RCC 7860 (cell line): ENCODE data around the gene PPA2.

Source experiments
- DNase-seq: peaks from one replicate; pipeline ENCODE4 v3.0.0-alpha.2; 2015; ENCODE audit warnings: low spot score
- FAIRE-seq: peaks from 2 replicates; lab custom pipeline; 2012; peaks lifted over from hg19 to GRCh38; lab: Jason Lieb, UNC

The PPA2 gene

GRCh38 chr4:105400901-105401677, 72.8 kb downstream of the PPA2 start:
- DNase-seq (no peak), FAIRE-seq (no peak)

GRCh38 chr4:105399532-105400161, 74.2 kb downstream of the PPA2 start:
- DNase-seq (peak; percentile 67), FAIRE-seq (peak; percentile 86)

DNA sequence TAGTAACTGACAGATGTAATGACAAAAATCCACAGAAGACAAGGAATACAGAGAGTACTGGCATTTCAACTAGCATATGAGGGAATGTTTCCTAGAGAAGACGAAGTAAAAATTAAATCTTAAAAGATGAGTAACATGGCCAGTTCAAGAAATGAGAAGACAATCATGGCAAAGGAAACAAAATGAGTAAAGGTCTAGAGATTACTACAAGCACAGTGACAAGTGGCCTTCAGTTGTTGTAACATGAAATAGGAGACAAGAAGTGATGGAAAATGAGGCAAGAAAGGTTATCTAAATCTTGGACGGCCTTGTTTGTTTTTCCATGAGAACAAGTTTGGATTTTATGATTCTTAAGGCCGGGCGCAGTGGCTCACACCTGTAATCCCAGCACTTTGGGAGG, 81.0 kb downstream of the PPA2 start:
- no peak for FAIRE-seq
- DNase-seq = no peak

DNA sequence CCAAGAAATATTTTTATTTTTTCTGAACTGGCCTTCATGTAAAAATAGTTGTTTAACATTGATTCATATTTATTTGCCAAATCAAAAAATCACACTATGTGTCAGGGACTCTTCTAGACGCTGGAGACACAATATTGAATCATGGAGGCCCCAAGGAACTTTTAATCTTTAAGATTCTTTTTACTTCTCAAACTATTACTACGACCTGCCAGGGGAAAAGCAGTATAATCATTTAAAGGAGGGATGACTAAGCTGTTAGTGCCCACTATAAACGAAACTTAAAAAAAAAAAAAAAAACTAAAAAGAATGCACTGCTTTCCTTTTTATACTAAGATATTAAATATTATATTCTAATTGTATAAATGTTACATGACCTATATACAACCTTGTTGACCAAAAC, 84.7 kb downstream of the PPA2 start:
- FAIRE-seq = no peak
- DNase-seq = no peak

GRCh38 chr4:105387466-105387865, 86.4 kb downstream of the PPA2 start:
- FAIRE-seq = no peak
- DNase-seq = no peak

DNA sequence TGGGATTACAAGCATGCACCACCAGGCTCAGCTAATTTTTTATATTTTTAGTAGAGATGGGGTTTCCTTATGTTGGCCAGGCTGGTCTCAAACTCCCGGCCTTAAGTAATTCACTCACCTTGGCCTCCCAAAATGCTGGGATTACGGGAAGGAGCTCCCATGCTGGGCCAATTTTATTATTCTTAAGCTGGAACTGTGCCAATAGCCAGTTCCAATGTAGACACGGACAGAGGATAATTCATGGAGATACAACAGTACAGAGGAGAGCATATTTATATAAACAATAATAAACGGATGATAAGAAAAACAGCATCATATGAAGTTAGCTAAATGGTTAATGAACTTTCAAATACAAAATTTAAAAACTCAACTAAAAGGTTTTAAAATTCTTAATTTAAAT, 87.8 kb downstream of the PPA2 start:
- FAIRE-seq (no peak), DNase-seq (no peak)

DNA sequence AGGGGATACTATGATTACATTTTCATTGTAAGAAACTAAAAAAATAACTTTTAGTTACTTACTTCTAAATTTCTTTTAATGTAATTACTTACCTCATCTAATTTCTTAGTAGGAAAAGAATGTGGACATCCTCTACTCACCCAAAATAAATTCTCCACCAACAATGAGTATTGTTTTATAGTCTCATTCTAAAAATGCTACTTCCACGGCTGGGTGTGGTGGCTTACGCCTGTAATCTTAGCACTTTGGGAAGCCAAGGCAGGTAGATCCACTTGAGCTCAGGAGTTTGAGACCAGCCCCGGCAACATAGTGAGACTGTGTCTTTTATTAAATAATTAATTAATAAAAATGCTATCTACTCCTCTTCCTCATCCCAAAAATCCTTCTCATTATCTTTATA, 99.8 kb downstream of the PPA2 start:
- FAIRE-seq (no peak), DNase-seq (no peak)

- FAIRE-seq (no peak), DNase-seq (no peak)
These were observed 100.5 kb downstream of the PPA2 start for GRCh38 chr4:105373324-105373723.

DNA sequence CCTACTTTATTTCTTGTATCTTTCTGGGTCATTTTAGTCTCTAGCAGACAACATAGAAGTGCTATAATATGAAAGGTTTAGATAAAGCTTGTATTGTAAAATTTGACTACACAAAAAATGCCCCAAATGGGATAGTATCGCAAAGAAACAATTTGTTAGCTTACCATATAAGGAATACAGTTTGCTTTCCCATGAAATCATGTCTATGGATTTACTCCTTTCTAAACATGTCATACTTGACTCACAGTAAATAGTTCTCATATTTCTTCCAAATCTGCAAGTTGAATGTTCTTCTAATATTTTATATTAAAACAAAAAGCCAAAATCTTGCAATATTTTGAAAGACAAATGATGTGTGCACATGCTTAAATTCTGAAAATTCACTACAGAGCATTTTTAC, 103.9 kb downstream of the PPA2 start:
- FAIRE-seq = no peak
- DNase-seq = no peak

GRCh38 chr4:105361053-105361452, 112.8 kb downstream of the PPA2 start:
- no peak for DNase-seq
- FAIRE-seq = no peak

GRCh38 chr4:105357258-105357980, 116.4 kb downstream of the PPA2 start:
- DNase-seq (no peak), FAIRE-seq (no peak)

DNA sequence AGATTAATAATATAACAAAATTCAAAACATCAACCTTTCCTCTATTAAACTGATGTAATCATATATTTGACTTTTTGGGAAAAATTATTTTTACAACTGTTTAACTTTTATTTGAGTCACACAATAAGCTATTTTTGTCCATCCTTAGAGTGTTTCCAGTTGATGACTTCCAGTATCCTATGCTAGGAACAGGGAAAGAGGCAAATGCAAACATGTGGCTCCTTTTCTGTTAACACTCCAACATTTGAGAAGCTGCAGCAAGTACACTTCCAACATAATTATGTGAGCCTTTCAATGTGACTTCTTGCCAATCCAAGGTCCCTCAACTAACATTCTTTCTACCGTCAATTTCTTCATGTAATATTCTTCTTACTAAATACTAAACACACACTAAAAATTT, 117.7 kb downstream of the PPA2 start:
- DNase-seq (no peak), FAIRE-seq (no peak)

- peak; percentile 71 for FAIRE-seq
- DNase-seq = peak; percentile 31
These were observed 121.0 kb downstream of the PPA2 start for GRCh38 chr4:105352826-105353225.

- DNase-seq (no peak), FAIRE-seq (no peak)
These were observed 122.0 kb downstream of the PPA2 start for GRCh38 chr4:105351861-105352260.

GRCh38 chr4:105350859-105351490, 122.9 kb downstream of the PPA2 start:
- no peak for DNase-seq
- FAIRE-seq = peak; percentile 49

GRCh38 chr4:105348719-105349118, 125.1 kb downstream of the PPA2 start:
- FAIRE-seq = no peak

DNA sequence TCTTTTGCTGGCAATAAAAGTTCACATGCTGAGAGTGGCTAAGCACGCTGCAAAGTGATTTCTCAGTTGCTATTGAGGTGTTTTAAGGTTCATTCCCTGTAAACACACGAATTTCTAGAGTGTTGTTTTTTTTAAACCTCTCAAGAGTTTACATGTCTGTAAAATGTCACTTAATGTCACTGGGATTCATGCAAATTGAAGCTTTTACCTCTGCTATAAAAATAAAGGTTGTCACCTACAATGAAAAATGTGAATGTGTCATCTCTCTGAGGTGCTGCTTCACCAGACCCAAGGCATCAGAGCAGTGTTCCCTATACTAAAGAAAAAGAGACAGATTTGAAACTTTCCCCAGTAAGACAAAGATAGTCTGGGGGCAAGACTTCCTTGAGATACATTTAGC, 127.0 kb downstream of the PPA2 start:
- DNase-seq (no peak), FAIRE-seq (no peak)

More at GRCh38 chr4:105348719-105349118, 125.1 kb downstream of the PPA2 start:
- DNase-seq = no peak

DNA sequence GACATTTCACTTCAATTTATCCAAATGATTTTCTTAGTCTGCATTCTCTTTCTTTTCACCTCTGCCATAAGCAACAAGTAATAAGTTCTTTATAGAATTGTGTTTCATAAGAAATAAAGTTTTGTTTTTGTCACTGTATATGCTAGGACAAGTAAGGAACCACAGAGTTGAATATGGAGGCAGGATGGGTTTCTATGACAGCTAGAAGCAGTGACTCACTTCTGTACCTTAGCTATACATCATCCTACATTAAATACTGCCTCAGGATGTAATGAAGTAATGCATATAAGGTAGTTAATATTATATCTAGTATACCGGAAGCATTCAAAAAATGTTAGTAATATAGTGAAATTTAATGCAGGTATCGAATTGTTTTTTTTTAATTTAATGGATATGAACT, 128.0 kb downstream of the PPA2 start:
- no peak for DNase-seq
- FAIRE-seq = no peak

DNA sequence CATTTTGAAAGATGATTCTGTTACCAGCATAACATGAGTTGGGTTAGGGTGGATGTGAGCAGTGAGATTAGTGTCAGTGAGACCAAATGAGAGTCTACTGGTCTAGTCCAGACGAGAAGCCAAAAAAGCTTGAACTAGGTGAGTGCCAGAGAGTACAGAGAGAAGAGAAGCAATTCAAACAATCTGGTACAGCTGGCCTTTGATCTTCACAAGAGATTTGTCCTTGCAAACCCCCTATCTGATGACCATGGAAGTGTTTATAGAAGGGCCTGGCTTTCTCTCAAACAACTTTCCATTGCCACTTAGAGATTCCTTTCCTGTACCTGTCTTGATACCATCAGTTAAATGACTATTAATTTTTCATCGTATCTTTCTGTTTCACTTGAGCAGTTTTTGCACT, 128.5 kb downstream of the PPA2 start:
- no peak for FAIRE-seq

DNA sequence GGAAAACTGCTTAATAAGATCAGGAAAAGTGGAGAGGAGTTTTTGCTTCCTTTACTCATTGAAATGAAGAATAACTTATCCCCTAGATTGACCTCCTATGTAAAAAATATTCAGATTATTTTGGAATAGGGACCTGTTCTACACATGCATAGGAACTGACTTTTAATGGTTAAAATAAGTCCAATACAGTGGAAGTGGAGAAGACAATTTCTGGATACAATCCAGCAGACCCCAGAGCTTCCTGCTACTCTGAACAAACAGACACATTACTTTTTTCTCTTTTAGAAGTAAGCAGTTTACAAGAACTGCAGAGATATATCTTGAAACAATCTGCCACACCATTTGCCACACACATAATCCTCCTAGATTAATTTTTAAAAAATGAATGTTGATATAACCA, 129.7 kb downstream of the PPA2 start:
- FAIRE-seq (no peak), DNase-seq (no peak)

More for the DNA sequence above, 128.5 kb downstream of the PPA2 start:
- no peak for DNase-seq

GRCh38 chr4:105343146-105343931, 130.5 kb downstream of the PPA2 start:
- no peak for DNase-seq
- no peak for FAIRE-seq
